ENCODE data around the gene UAP1L1. TPM values are rescaled to one million over a fixed set of nuclear protein-coding genes. Genes with fewer than 3 reads are reported as not detected.

Gene UAP1L1
- total RNA-seq, 6 donors from 2014 or later, result 10.5 to 69.1 (median 34.0) TPM

GRCh38 chr9:137049544-137050449 lies 27.5 kb upstream of the UAP1L1 start:
- DNase-seq, result peak; percentile 56 to 68
- WGBS, 2 donors, result 43% methylated on average over 23 to 37 of the region's 38 CpGs

GRCh38 chr9:137050570-137050969 lies 26.7 kb upstream of the UAP1L1 start:
- peaks cover 26 to 47% (median 36%) of the 10 kb centered on the region in 4 donors for H3K4me1 ChIP-seq
- DNase-seq, result peak in 1 of 2 donors; percentile 41
- H3K27ac ChIP-seq, result no peak overlapping the region
- WGBS, 2 donors, result 64 to 78% methylated on average over 5 of the region's 5 CpGs
- peaks cover 0 to 55% (median 26%) of the 10 kb centered on the region in 4 donors for H3K27me3 ChIP-seq
- no peaks in the 10 kb centered on the region for H3K9me3 ChIP-seq
- no peak overlapping the region for H3K4me3 ChIP-seq
- ATAC-seq (ENCODE audit: low FRiP score in 2 of 2), result no peak
- no peaks in the 10 kb centered on the region for H3K36me3 ChIP-seq
- TF ChIP-seq POLR2AphosphoS5 (IDR thresholded peaks at IDR 0.05) (no peak), EP300 (IDR thresholded peaks at IDR 0.05) (no peak), POLR2A (IDR thresholded peaks at IDR 0.05) (no peak), CTCF (IDR thresholded peaks at IDR 0.05) (no peak)

More at GRCh38 chr9:137049544-137050449, 27.5 kb upstream of the UAP1L1 start:
- Histone ChIP-seq H3K4me3 (no peak overlapping the region), H3K36me3 (no peaks in the 10 kb centered on the region), H3K27me3 (peaks cover 0 to 61% (median 28%) of the 10 kb centered on the region in 4 donors), H3K9me3 (no peaks in the 10 kb centered on the region), H3K27ac (no peak overlapping the region), H3K4me1 (peaks cover 27 to 47% (median 36%) of the 10 kb centered on the region in 4 donors)
- ATAC-seq (ENCODE audit: low FRiP score in 2 of 2), result peak in 1 of 2 donors; percentile 23
- peak in 5 of 6 experiments; percentile 24 to 64 (median 57) for TF ChIP-seq CTCF (IDR thresholded peaks at IDR 0.05)
- no peak for TF ChIP-seq EP300 (IDR thresholded peaks at IDR 0.05)
- TF ChIP-seq POLR2A (IDR thresholded peaks at IDR 0.05), result no peak
- TF ChIP-seq POLR2AphosphoS5 (IDR thresholded peaks at IDR 0.05), result no peak

GRCh38 chr9:137051145-137051724 lies 26.1 kb upstream of the UAP1L1 start:
- Histone ChIP-seq H3K27me3 (peaks cover 0 to 50% (median 26%) of the 10 kb centered on the region in 4 donors), H3K27ac (no peak overlapping the region), H3K36me3 (no peaks in the 10 kb centered on the region), H3K9me3 (no peaks in the 10 kb centered on the region), H3K4me1 (peaks cover 27 to 46% (median 34%) of the 10 kb centered on the region in 4 donors), H3K4me3 (no peak overlapping the region)
- 93% methylated on average over 17 of the region's 17 CpGs; no CpG with 5 or more reads in 1 of the 2 donors for WGBS, 2 donors
- no peak for TF ChIP-seq POLR2AphosphoS5 (IDR thresholded peaks at IDR 0.05)
- no peak for TF ChIP-seq CTCF (IDR thresholded peaks at IDR 0.05)
- no peak for TF ChIP-seq EP300 (IDR thresholded peaks at IDR 0.05)
- TF ChIP-seq POLR2A (IDR thresholded peaks at IDR 0.05), result no peak
- ATAC-seq (ENCODE audit: low FRiP score in 2 of 2) (no peak), DNase-seq (peak in 1 of 2 donors; percentile 69)

- Histone ChIP-seq H3K27ac (no peak overlapping the region), H3K4me1 (peaks cover 23 to 41% (median 30%) of the 10 kb centered on the region in 4 donors), H3K4me3 (no peak overlapping the region), H3K9me3 (no peaks in the 10 kb centered on the region), H3K27me3 (peaks cover 0 to 47% (median 24%) of the 10 kb centered on the region in 4 donors), H3K36me3 (no peaks in the 10 kb centered on the region)
- no peak for ATAC-seq (ENCODE audit: low FRiP score in 2 of 2)
- 83 to 91% methylated on average over 6 to 7 of the region's 8 CpGs for whole genome bisulfite sequencing, 2 donors
- DNase-seq, result no peak
- TF ChIP-seq CTCF (IDR thresholded peaks at IDR 0.05), result no peak
- no peak for TF ChIP-seq EP300 (IDR thresholded peaks at IDR 0.05)
- TF ChIP-seq POLR2A (IDR thresholded peaks at IDR 0.05), result no peak
- no peak for TF ChIP-seq POLR2AphosphoS5 (IDR thresholded peaks at IDR 0.05)
These were observed 25.0 kb upstream of the UAP1L1 start for GRCh38 chr9:137052293-137052692.

All from upper lobe of left lung (tissue), 6 donors.